ENCODE data around the gene XPR1.

DNA sequence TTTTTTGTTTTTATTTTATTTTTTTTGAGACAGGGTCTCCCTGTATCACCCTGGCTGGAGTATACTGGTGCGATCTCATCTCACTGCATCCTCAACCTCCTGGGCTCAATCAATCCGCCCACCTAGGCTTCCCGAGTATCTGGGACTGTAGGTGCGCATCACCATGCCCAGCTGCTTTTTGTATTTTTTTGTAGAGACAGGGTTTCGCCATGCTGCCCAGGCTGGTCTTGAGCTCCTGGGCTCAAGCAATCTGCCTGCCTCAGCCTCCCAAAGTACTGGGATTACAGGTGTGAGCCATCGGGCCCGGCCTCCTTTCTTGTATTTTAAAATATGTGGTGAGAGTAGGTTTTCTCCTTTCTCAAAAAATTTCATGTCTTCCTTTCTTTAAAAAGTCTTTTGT is 122.6 kb downstream of the XPR1 start:
- TF ChIP-seq, protein P1, sequence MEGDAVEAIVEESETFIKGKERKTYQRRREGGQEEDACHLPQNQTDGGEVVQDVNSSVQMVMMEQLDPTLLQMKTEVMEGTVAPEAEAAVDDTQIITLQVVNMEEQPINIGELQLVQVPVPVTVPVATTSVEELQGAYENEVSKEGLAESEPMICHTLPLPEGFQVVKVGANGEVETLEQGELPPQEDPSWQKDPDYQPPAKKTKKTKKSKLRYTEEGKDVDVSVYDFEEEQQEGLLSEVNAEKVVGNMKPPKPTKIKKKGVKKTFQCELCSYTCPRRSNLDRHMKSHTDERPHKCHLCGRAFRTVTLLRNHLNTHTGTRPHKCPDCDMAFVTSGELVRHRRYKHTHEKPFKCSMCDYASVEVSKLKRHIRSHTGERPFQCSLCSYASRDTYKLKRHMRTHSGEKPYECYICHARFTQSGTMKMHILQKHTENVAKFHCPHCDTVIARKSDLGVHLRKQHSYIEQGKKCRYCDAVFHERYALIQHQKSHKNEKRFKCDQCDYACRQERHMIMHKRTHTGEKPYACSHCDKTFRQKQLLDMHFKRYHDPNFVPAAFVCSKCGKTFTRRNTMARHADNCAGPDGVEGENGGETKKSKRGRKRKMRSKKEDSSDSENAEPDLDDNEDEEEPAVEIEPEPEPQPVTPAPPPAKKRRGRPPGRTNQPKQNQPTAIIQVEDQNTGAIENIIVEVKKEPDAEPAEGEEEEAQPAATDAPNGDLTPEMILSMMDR (conservative IDR thresholded peaks at IDR 0.05; ENCODE audit: low read depth, low read length), result no peak
- no peak for TF ChIP-seq EZH2 (IDR thresholded peaks at IDR 0.05; ENCODE audit: borderline replicate concordance, low read depth, low read length, poor library complexity, severe bottlenecking)
